ENCODE measurements around the gene BANP.

DNA sequence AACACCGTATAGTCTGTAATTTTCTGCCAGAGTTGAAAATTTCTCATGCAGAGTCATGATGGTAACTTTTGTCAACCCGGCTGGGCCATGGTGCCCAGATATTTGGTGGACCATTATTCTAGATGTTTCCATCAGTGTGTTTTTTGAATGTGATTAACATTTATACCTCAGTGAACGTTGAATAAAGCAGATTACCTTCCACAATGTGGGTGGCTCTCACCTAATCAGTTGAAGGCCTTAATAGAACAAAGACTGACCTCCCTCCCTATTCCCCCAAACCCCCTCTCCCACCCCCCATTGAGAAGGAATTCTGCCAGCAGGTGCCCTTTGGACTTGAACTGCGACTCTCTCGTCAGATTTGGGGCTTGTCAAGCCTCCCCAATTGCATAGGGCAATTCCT lies 8.6 kb upstream of the BANP start:
- no peak for TF ChIP-seq POLR2A (IDR thresholded peaks at IDR 0.05)
- TF ChIP-seq, protein P1, sequence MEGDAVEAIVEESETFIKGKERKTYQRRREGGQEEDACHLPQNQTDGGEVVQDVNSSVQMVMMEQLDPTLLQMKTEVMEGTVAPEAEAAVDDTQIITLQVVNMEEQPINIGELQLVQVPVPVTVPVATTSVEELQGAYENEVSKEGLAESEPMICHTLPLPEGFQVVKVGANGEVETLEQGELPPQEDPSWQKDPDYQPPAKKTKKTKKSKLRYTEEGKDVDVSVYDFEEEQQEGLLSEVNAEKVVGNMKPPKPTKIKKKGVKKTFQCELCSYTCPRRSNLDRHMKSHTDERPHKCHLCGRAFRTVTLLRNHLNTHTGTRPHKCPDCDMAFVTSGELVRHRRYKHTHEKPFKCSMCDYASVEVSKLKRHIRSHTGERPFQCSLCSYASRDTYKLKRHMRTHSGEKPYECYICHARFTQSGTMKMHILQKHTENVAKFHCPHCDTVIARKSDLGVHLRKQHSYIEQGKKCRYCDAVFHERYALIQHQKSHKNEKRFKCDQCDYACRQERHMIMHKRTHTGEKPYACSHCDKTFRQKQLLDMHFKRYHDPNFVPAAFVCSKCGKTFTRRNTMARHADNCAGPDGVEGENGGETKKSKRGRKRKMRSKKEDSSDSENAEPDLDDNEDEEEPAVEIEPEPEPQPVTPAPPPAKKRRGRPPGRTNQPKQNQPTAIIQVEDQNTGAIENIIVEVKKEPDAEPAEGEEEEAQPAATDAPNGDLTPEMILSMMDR (IDR thresholded peaks at IDR 0.05), result no peak
